Measurements from ENCODE around the gene AEN. TPM values are rescaled to one million over a fixed set of nuclear protein-coding genes. Genes with fewer than 3 reads are reported as not detected.

The AEN gene
- total RNA-seq, result 10 to 100 TPM; 20.3 to 40.3 (median 29.5) TPM
- polyA plus RNA-seq, result 10 to 100 TPM; 12.9 to 18.6 (median 14.6) TPM
- long read RNA-seq, donor 1, partial matches to known transcripts, result 0 of 2 reads
- long read RNA-seq, donor 1, other reads (novel, unspliced or antisense), result 0 of 2 reads
- long read RNA-seq, donor 2, result 0 reads

GRCh38 chr15:88620995-88621772 is at the start of gene AEN:
Gene AEN (plus strand): TSS chr15:88621340. CDS start chr15:88626210, 4,870 bp downstream.
- DNase-seq, result peak; percentile 98
- no peaks in the 10 kb centered on the region for H3K27me3 ChIP-seq (replicated peaks in 1 of 7)
- H3K4me3 ChIP-seq, result peak within 1 kb of the TSS; percentile 75 to 100 (median 98)
- H3K36me3 ChIP-seq, result peaks cover 0 to 18% (median 3%) of the 10 kb centered on the region in 6 donors
- peaks cover 32 to 57% (median 53%) of the 10 kb centered on the region in 6 donors for H3K4me1 ChIP-seq
- no peaks in the 10 kb centered on the region for H3K9me3 ChIP-seq
- intact Hi-C loops (cut with DNase I; ENCODE audit: low total_unique reads), result loop anchor here (5.0 to 10.0 kb wide), 3 partner anchors 41 to 276 kb away; partner anchors contain the start of gene HAPLN3
- WGBS, 5 donors, result 0 to 3% (median 1%) methylated on average over 10 to 71 of the region's 71 CpGs
- TF ChIP-seq POLR2AphosphoS5 (IDR thresholded peaks at IDR 0.05), result peak; percentile 86 to 94 (median 90)
- peak in 7 of 11 experiments; percentile 19 to 68 (median 50) for TF ChIP-seq CTCF (IDR thresholded peaks at IDR 0.05 in 8 of 11, conservative IDR thresholded peaks at IDR 0.05 in 3 of 11)
- TF ChIP-seq POLR2A (IDR thresholded peaks at IDR 0.05), result no peak
- peak within 1 kb of the TSS; percentile 66 to 99 (median 94) for H3K27ac ChIP-seq

- no peaks in the 10 kb centered on the region for H3K36me3 ChIP-seq
- H3K9me3 ChIP-seq, result no peaks in the 10 kb centered on the region
- H3K4me1 ChIP-seq, result no peaks in the 10 kb centered on the region
- TF ChIP-seq CTCF (IDR thresholded peaks at IDR 0.05 in 8 of 11, conservative IDR thresholded peaks at IDR 0.05 in 3 of 11), result no peak
- TF ChIP-seq POLR2A (IDR thresholded peaks at IDR 0.05), result no peak
- no peak for TF ChIP-seq POLR2AphosphoS5 (IDR thresholded peaks at IDR 0.05)
- H3K27me3 ChIP-seq (replicated peaks in 1 of 7), result no peaks in the 10 kb centered on the region
- WGBS, 5 donors, result 62 to 88% (median 82%) methylated on average over 5 of the region's 5 CpGs
- no peak overlapping the region for H3K27ac ChIP-seq
- DNase-seq, result no peak
- intact Hi-C loops (cut with DNase I; ENCODE audit: low total_unique reads), result no loop called here
- H3K4me3 ChIP-seq, result no peak overlapping the region
Measured at GRCh38 chr15:88571852-88572259, 49.3 kb upstream of the AEN start.

GRCh38 chr15:88574077-88574476 is 47.1 kb upstream of the AEN start:
- intact Hi-C loops (cut with DNase I; ENCODE audit: low total_unique reads), result no loop called here
- H3K27ac ChIP-seq, result no peak overlapping the region
- no peaks in the 10 kb centered on the region for H3K4me1 ChIP-seq
- no peak overlapping the region for H3K4me3 ChIP-seq
- TF ChIP-seq POLR2AphosphoS5 (IDR thresholded peaks at IDR 0.05) (no peak), POLR2A (IDR thresholded peaks at IDR 0.05) (no peak), CTCF (IDR thresholded peaks at IDR 0.05 in 8 of 11, conservative IDR thresholded peaks at IDR 0.05 in 3 of 11) (no peak)
- 39 to 79% (median 58%) methylated on average over 1 of the region's 1 CpG for WGBS, 5 donors
- H3K27me3 ChIP-seq (replicated peaks in 1 of 7), result no peaks in the 10 kb centered on the region
- H3K36me3 ChIP-seq, result no peaks in the 10 kb centered on the region
- H3K9me3 ChIP-seq, result no peaks in the 10 kb centered on the region
- DNase-seq, result no peak

GRCh38 chr15:88574655-88575054 is 46.5 kb upstream of the AEN start:
- no peak for DNase-seq
- 47 to 70% (median 60%) methylated on average over 7 of the region's 7 CpGs for WGBS, 5 donors
- no peak overlapping the region for H3K4me3 ChIP-seq
- H3K4me1 ChIP-seq, result no peaks in the 10 kb centered on the region
- intact Hi-C loops (cut with DNase I; ENCODE audit: low total_unique reads), result no loop called here
- no peaks in the 10 kb centered on the region for H3K27me3 ChIP-seq (replicated peaks in 1 of 7)
- no peaks in the 10 kb centered on the region for H3K36me3 ChIP-seq
- TF ChIP-seq POLR2AphosphoS5 (IDR thresholded peaks at IDR 0.05), result no peak
- no peak for TF ChIP-seq CTCF (IDR thresholded peaks at IDR 0.05 in 8 of 11, conservative IDR thresholded peaks at IDR 0.05 in 3 of 11)
- TF ChIP-seq POLR2A (IDR thresholded peaks at IDR 0.05), result no peak
- H3K27ac ChIP-seq, result no peak overlapping the region
- no peaks in the 10 kb centered on the region for H3K9me3 ChIP-seq

Data from spleen (tissue), 13 donors.